A673 (cell line): ENCODE data around the gene STING1. TPM values are rescaled to one million over a fixed set of nuclear protein-coding genes. Genes with fewer than 3 reads are reported as not detected.
"Not testable (repeated sequence)": the region's sequence is repeated elsewhere in the genome, so short reads cannot be mapped to it uniquely, and the experiment has no call there.

Experiments used
- BruUV-seq: library from RNA; stranded (reverse); fragments of 400-500 nt; replicated peaks from 2 replicates; lab custom pipeline; 2021; lab: Mats Ljungman, UMichigan
- CTCF ChIA-PET: fragments of 300-600 bp; sonication (Branson Sonifier 250); formaldehyde crosslinking; loops from one replicate; lab custom pipeline; 2022; ENCODE audit warnings: antibody characterized with exemption; lab: Charles Lee
- POLR2A ChIA-PET: fragments of 300-600 bp; sonication (Branson Sonifier 250); formaldehyde crosslinking; loops from one replicate; lab custom pipeline; 2022; ENCODE audit warnings: antibody characterized with exemption; ENCODE audit not compliant: low non-redundant PET; lab: Charles Lee
- DNase-seq: peaks from one replicate; pipeline ENCODE4 v3.0.0-alpha.2; 2015; ENCODE audit warnings: low spot score
- H3K27ac ChIP-seq: fragments of 200-600 bp; sonication (generic); 2 replicates; pipeline ENCODE4 v1.5.1; 2016; ENCODE audit warnings: mixed run types, low read depth, mild to moderate bottlenecking, mixed read lengths, antibody characterized with exemption, low read length; ENCODE audit not compliant: poor library complexity, severe bottlenecking
- H3K27me3 ChIP-seq: fragments of 200-600 bp; sonication (generic); replicated peaks from 2 replicates; pipeline ENCODE4 v1.6.1; 2017; ENCODE audit warnings: mixed run types, low read depth, mild to moderate bottlenecking, mixed read lengths, antibody characterized with exemption, low read length; ENCODE audit not compliant: insufficient read depth, poor library complexity
- H3K36me3 ChIP-seq: fragments of 200-600 bp; sonication (generic); 2 replicates; pipeline ENCODE4 v1.6.1; 2016; ENCODE audit warnings: mixed run types, mild to moderate bottlenecking, mixed read lengths, antibody characterized with exemption, low read length; ENCODE audit not compliant: insufficient read depth, poor library complexity, severe bottlenecking
- H3K4me1 ChIP-seq: fragments of 200-600 bp; sonication (generic); 2 replicates; pipeline ENCODE4 v1.6.1; 2017; ENCODE audit warnings: mixed run types, mild to moderate bottlenecking, mixed read lengths, antibody characterized with exemption, low read length; ENCODE audit not compliant: insufficient read depth, poor library complexity, severe bottlenecking
- H3K4me3 ChIP-seq: fragments of 200-600 bp; sonication (generic); 2 replicates; pipeline ENCODE4 v1.5.1; 2016; ENCODE audit warnings: low read depth, mixed run types, mild to moderate bottlenecking, mixed read lengths, low read length; ENCODE audit not compliant: poor library complexity, severe bottlenecking
- H3K9me3 ChIP-seq: fragments of 200-600 bp; sonication (generic); 2 replicates; pipeline ENCODE4 v1.6.1; 2016; ENCODE audit warnings: mixed run types, low read depth, mild to moderate bottlenecking, mixed read lengths, antibody characterized with exemption, low read length; ENCODE audit not compliant: poor library complexity, severe bottlenecking
- CTCF ChIP-seq: fragments of 300-800, 200-600 bp; sonication (generic); conservative IDR thresholded peaks from 2 replicates; pipeline ENCODE4 v1.5.1; 2017; ENCODE audit warnings: low read depth, mild to moderate bottlenecking, antibody characterized with exemption, low read length, moderate library complexity, mixed read lengths
- EZH2 ChIP-seq: fragments of 200-600 bp; sonication (generic); IDR thresholded peaks from 2 replicates; pipeline ENCODE4 v1.6.1; 2017; ENCODE audit warnings: borderline replicate concordance, low read depth, mild to moderate bottlenecking, mixed read lengths, antibody characterized with exemption, low read length; ENCODE audit not compliant: poor library complexity, severe bottlenecking
- intact Hi-C: fragments of 100-400 bp; cut with micrococcal nuclease; formaldehyde crosslinking; loops from one replicate; pipeline ENCODE4 v1.10.0; 2022; ENCODE audit not compliant: unreplicated experiment
- total RNA-seq: library from RNA; stranded (reverse); gene quantifications from 2 replicates; pipeline ENCODE4 v1.2.3, GENCODE V29; 2021

STING1 gene
- total RNA-seq, 1 experiment from 2014 or later: 30.7 TPM

- H3K36me3 ChIP-seq: no peaks in the 10 kb centered on the region
- H3K4me3 ChIP-seq: no peak overlapping the region
- H3K9me3 ChIP-seq: no peaks in the 10 kb centered on the region
- H3K4me1 ChIP-seq: peaks cover 5% of the 10 kb centered on the region
- intact Hi-C loops: no loop called here
- ChIA-PET CTCF (no interaction called here), POLR2A (no interaction called here)
- no peak overlapping the region for H3K27ac ChIP-seq
- no TSS peak for BruUV-seq
- no peak for DNase-seq
- no peaks in the 10 kb centered on the region for H3K27me3 ChIP-seq
- TF ChIP-seq EZH2 (no peak), CTCF (no peak)
Measured at GRCh38 chr5:139445325-139446170, 37.0 kb downstream of the STING1 start.

DNA sequence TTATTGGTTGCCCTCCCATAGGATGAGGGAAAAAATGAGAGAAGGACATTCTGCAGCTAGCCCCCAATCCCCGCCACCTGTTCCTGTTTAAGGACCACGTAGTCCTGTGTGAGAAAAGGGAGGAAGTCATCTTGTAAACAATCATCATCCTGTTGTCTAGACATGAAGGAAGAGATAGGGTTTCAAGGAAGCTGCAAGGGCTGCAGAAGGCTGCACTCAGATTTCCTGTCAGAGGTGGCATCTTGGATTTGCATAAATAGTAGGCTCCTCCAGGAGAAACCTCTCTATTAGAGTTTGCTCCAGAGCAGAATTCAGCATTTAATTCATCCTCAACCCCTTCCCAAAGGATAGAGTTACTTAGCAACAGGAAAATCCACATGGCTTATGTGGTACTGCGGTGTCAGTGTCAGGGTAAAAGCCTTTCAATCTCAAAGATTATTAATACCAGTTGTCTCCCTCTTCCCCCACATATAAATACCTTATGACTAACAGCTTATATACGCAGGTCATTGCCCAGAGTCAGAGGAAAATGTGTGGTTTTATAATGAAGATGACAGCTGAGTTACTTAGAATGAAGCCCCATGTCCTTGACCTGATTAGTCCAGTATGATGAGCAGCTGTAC, 38.6 kb downstream of the STING1 start:
- peaks cover 10% of the 10 kb centered on the region for H3K4me1 ChIP-seq
- intact Hi-C loops: no loop called here
- CTCF ChIA-PET: no interaction called here
- no peak overlapping the region for H3K27ac ChIP-seq
- no peaks in the 10 kb centered on the region for H3K27me3 ChIP-seq
- no peak overlapping the region for H3K4me3 ChIP-seq
- TF ChIP-seq CTCF: no peak
- no peak for TF ChIP-seq EZH2
- no peak for DNase-seq
- POLR2A ChIA-PET: no interaction called here
- no peaks in the 10 kb centered on the region for H3K9me3 ChIP-seq
- no peaks in the 10 kb centered on the region for H3K36me3 ChIP-seq
- no TSS peak for BruUV-seq

- H3K4me3 ChIP-seq, DNase-seq, H3K9me3 ChIP-seq, CTCF ChIA-PET, H3K36me3 ChIP-seq, intact Hi-C loops, H3K27me3 ChIP-seq, BruUV-seq, H3K27ac ChIP-seq: not testable (repeated sequence)
- POLR2A ChIA-PET: interaction anchor here (0.7 kb wide), 1 partner anchor 17 kb away, joined by 3 read pairs; no protein-coding TSS in a partner anchor
- H3K4me1 ChIP-seq: peaks cover 14% of the 10 kb centered on the region
Measured at GRCh38 chr5:139440416-139440815, 42.1 kb downstream of the STING1 start.
